CD4-positive, alpha-beta T cell treated with Interleukin-12 subunit alpha and Interleukin-12 subunit beta, for 1 hour (primary cell): ENCODE measurements around the gene TPRKB.
A peak's percentile ranks its signal among the peaks of the same experiment; 100 is the strongest.
"Not testable (repeated sequence)": the region's sequence is repeated elsewhere in the genome, so short reads cannot be mapped to it uniquely, and the experiment has no call there.

ENCODE experiments used
- DNase-seq: peaks from one replicate; pipeline ENCODE4 v3.0.0-alpha.2; 2020

TPRKB gene

DNA sequence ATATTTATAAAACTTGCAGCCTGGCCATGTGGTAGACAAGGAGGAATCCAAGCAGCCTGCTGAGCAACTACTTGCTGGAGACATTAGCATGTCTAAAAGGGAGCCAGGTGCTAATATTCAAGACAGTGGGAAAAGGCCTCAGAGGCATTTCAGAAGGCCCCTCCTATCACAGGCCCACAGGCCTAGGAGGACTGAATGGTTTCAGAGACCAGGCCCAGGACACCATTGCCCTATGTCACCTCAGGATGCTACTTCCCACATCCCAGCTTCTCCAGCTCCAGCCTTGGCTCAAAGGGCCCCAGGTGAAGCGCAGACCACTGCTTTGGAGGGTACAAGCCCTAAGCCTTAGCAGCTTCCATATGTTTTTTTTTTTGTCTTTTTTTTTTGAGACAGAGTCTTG lies 39.0 kb downstream of the TPRKB start:
- DNase-seq, result no peak

DNA sequence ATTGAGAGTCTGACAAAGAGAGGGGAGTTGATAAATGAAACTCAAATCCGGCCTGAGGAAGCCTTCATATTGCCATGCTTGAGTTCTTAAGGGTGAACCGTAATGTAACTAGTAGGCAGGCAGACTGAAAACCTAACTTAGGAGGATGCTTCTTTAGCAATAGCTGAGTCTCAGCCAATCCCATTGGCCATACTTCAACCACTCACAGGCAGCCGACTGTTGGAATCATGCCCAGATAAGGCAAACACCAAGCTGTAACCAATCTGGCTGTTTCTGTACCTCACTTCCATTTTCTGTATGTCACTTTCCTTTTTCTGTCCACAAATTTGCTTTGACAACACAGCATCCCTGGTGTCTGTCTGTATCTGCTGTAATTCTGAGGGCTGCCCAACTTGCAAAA lies 39.5 kb downstream of the TPRKB start:
- DNase-seq, result no peak

DNA sequence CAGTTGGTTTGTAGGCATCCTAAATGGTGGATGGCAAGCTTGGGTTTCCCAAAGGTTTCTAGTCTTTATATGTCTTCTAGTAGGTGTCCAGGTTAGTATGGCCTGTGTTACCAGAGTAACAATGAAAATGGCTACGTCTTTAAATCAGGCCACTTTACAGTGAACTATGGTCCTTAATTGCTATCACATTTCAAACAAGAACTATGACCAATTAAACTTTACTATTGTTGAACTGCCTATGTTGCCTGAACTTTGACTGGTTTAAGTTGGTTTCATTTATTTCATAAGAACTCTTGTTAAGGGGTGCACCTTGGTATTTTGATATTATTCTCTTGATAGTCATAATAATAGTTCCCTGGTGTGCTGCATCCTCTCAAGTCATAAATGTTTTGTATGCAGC lies 40.2 kb downstream of the TPRKB start:
- DNase-seq, result not testable (repeated sequence)

DNA sequence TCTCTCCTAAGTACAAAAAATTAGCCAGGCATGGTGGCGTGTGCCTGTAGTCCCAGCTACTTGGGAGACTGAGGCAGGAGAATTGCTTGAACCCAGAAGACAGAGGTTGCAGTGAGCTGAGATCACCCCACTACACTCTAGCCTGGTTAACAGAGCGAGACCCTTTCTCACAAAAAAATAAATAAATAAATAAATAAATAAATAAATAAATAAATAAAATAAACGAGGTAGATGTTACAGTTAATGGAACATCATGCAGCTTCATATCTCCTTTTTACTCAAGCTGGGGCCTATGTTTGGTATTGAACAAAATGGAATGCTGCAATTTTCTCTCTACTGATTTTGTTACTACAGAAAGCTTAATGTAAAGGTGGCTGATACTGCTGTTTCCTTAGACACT lies 40.6 kb downstream of the TPRKB start:
- not testable (repeated sequence) for DNase-seq

DNA sequence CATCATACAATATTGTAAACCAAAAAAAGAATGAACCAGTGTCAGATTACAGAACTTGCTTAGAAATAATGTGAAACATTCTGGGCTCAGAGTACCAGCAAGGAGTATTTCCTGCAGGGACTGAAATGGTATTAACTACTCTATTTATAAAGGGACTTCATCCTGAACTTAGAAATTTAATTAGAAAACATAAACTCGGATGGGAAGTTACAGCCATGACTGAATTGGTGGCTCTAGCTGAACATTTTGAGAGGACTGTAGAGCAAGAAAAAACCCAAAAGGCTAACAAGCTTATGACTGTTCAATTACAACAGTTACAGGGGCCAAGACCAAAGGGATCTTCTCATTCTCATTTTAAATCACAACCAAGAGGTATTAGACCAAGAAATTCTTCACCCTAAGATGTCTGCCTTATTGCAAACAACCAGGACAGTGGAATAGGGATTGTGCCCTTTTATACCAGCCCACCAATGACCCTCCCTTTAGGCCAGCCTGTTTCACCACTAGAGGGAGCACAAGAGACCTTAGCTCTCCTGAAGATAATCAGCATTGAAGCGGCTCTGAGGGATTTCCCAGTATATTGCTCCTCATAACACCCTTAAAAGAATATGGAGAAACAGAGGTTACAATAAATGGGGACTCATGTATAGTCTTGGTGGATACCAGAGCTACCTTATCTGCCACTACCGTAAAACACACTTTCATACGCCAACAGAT lies 46.6 kb downstream of the TPRKB start:
- DNase-seq, result peak; percentile 34

DNA sequence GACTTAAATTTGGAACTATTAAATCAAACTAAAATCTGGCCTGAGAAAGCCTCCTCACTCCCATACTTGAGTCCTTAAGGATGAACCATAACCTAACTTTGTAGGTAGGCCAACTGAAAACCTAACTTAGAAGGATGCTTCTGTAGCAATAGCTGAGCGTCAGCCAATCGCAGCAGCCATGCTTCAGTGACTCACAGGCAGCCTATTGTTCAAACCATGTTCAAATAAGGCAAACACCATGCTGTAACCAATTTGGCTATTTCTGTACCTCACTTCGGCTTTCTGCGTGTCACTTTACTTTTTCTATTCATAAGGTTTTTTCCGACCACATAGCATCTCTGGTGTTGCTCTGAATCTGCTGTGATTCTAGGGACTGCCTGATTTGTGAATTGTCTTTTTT lies 48.7 kb downstream of the TPRKB start:
- DNase-seq, result not testable (repeated sequence)

DNA sequence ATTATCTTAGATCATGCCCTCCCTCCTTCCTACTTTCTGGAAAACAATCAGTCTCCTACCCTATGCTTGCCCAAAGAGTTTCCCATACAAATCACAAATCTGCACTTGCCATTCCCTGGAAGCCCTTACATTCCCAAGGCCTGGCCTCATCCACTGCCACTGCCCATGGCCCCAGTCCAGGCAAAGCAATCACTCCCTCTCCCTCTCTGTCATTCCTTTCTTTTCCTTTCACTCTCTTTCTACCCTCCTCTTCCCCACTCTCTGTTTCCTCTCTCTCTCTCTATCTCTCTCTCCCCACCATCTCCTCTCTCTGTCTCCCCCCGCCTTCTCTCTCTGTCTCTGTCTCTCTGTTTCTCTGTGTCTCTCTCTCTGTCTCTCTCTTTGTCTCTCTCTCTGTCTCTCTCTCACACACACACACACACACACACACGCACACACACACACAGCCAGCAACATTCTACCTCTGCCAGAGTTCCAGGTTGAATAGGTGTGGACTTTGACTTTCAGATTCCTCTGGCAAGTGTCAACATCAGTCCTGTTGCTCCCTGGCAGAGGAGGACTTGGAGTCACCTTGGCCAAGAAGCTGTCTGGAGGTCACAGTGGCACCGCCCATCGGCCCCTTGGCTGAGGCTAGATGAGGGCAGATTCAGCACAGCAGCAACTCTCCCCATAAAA lies 51.2 kb downstream of the TPRKB start:
- no peak for DNase-seq

DNA sequence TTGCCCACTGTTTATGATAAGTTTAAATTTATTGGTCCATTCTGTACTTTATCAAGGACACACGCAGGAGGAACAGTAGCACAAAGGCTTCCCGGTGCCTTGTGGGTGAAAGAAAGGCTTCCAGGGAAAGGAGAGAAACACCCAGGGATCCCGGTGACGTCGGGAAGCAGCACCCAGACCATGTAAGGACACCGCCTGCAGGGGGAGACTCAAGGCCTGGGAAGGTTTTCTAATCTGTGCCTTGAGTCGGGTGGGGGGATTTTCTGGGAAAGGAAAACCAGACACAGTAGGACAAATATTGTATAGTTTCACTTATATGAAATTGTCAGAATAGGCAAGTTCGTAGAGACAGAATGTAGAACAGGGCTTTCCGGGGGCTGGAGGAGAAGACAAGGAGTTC lies 52.2 kb downstream of the TPRKB start:
- DNase-seq, result not testable (repeated sequence)

DNA sequence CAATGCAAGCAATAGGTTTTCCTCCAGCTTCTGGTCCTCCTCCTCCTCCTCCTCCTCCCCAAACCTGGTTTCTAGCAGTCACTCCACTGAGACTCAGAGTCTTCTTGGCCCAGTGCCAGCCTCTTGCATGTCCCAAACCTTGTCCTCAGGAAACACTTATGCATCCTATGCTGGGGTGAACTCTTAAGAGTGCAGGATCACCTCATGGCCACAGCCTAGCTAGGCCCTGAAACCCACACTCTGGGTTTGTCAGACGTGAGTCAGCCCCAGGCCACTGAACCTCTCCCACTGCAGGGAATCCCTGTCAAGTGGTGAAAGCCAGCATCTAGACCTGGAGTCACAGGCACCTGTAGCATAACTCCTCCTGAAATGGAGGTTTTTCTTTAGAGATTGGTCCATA lies 52.8 kb downstream of the TPRKB start:
- DNase-seq, result not testable (repeated sequence)

DNA sequence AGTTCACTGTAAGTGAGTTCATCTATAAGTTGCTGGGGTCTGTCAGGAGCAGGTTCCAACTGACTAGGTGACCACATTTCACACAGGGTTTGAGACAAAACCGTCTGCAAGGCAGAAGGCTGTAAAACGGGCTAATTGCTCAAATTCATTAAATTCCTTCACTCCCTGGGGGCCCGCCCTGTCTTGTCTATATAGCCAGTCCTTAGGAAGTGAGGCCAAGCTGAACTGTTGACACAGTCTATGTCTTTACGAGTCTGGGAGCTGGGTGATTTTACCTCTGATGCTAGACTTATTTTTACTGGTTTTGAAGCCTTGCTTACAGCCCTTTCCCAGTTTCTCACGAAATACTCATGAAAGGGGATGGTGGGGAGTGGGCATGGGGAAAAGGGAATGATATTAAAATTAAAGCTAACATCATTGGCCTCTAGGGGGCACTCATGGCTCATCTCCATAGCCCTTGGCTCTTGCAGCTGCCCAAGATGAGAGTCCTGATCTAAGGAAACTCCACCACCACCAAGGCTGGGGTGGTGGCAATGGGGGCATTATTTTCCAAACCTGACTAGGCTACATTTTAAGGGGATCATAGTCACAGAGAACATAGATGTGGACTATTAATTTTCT lies 57.1 kb downstream of the TPRKB start:
- DNase-seq, result peak; percentile 10
